K562 (cell line): ENCODE data around the gene FAM118B. TPM values are rescaled to one million over a fixed set of nuclear protein-coding genes. Genes with fewer than 3 reads are reported as not detected.

ENCODE experiments used
- ATAC-seq: fragments of 200-7000 bp; cut with Tn5 transposase; 3 replicates; pipeline ENCODE4 v1.9.1; 2020; ENCODE audit warnings: moderate library complexity
- BruUV-seq: library from RNA; stranded (reverse); fragments of 400-500 nt; replicated peaks from 2 replicates; lab custom pipeline; 2021; lab: Mats Ljungman, UMichigan
- CTCF ChIA-PET: fragments of 300-600 bp; formaldehyde crosslinking; extraction: SDS; loops from one replicate; lab custom pipeline; 2021; ENCODE audit warnings: low intra/inter-chr PET ratio; lab: Yijun Ruan, JAX
- POLR2A ChIA-PET: fragments of 300-600, 350-650 bp; sonication (Branson Sonifier 250); formaldehyde crosslinking; extraction: SDS; loops from one replicate; lab custom pipeline; 2021; ENCODE audit warnings: antibody characterized with exemption, inconsistent platforms; lab: Yijun Ruan, JAX
- DNase-seq, 4 experiments: peaks; one replicate each; pipeline versions ENCODE4 v3.0.0 to v3.0.0-alpha.2; 2011 to 2018; ENCODE audit warnings: low spot score in 3 of 4, mixed read lengths in 3 of 4; ENCODE audit errors: extremely low read depth in 1 of 4
- FAIRE-seq: peaks from 2 replicates; lab custom pipeline; 2011; peaks lifted over from hg19 to GRCh38; lab: Jason Lieb, UNC
- H2AFZ ChIP-seq: 2 replicates; pipeline ENCODE4 v1.6.0; 2011; ENCODE audit warnings: low read depth, low read length, control low read depth, inconsistent platforms
- H3K27ac ChIP-seq: fragments of 200-600 bp; 3 replicates; pipeline ENCODE4 v1.8.0; 2011; ENCODE audit warnings: low read depth, mild to moderate bottlenecking, control low read depth, inconsistent platforms, low read length, moderate library complexity, mixed read lengths; ENCODE audit errors: extremely low read depth
- H3K27me3 ChIP-seq, 2 experiments: fragments of 300-600 bp in 1 of 2; 2 replicates in 1 of 2; 3 replicates in 1 of 2; pipeline versions ENCODE4 v1.6.0 to v1.8.0; 2011; ENCODE audit warnings: inconsistent platforms in 2 of 2, low read length in 2 of 2, mild to moderate bottlenecking in 1 of 2, mixed read lengths in 1 of 2, moderate library complexity in 1 of 2; ENCODE audit not compliant: control insufficient read depth in 2 of 2, insufficient read depth in 2 of 2
- H3K36me3 ChIP-seq: fragments of 300-600 bp; 3 replicates; pipeline ENCODE4 v1.8.0; 2011; ENCODE audit warnings: mild to moderate bottlenecking, low read length, inconsistent platforms; ENCODE audit not compliant: control insufficient read depth, insufficient read depth
- H3K4me1 ChIP-seq, 2 experiments: fragments of 200-600 bp in 1 of 2; replicated peaks in 1 of 2; 2 replicates in 1 of 2; 3 replicates in 1 of 2; pipeline versions ENCODE4 v1.5.1 to v1.8.0; 2011; ENCODE audit warnings: inconsistent platforms in 2 of 2, low read length in 2 of 2, mild to moderate bottlenecking in 1 of 2, mixed read lengths in 1 of 2, moderate library complexity in 1 of 2; ENCODE audit not compliant: control insufficient read depth in 2 of 2, insufficient read depth in 2 of 2
- H3K4me2 ChIP-seq: 2 replicates; pipeline ENCODE4 v1.6.1; 2011; ENCODE audit warnings: low read length, control low read depth, inconsistent platforms, mixed read lengths; ENCODE audit not compliant: insufficient read depth
- H3K4me3 ChIP-seq: fragments of 200-600 bp; sonication (generic), shearing (Covaris generic); 2 replicates; pipeline ENCODE4 v1.5.1; 2016; ENCODE audit warnings: control low read depth, inconsistent platforms
- H3K79me2 ChIP-seq: fragments of 200-600 bp; 3 replicates; pipeline ENCODE4 v1.8.0; 2011; ENCODE audit warnings: low read length, inconsistent platforms; ENCODE audit not compliant: control insufficient read depth, insufficient read depth
- H3K9ac ChIP-seq, 2 experiments: 2 replicates each; pipeline versions ENCODE4 v1.6.0 to v1.6.1; 2011; ENCODE audit warnings: low read depth in 2 of 2, low read length in 2 of 2, control low read depth in 1 of 2, inconsistent platforms in 1 of 2, mild to moderate bottlenecking in 1 of 2, mixed read lengths in 1 of 2; ENCODE audit not compliant: insufficient read depth in 1 of 2
- H3K9me1 ChIP-seq: one replicate; pipeline ENCODE4 v1.6.0; 2011; ENCODE audit warnings: inconsistent platforms, mild to moderate bottlenecking, low read length, moderate library complexity; ENCODE audit not compliant: control insufficient read depth, insufficient read depth
- H3K9me3 ChIP-seq: replicated peaks from 2 replicates; pipeline ENCODE4 v1.5.1; 2011; ENCODE audit warnings: low read depth, low read length, inconsistent platforms; ENCODE audit not compliant: control insufficient read depth, insufficient read depth
- H4K20me1 ChIP-seq: replicated peaks from 2 replicates; pipeline ENCODE4 v1.6.1; 2011; ENCODE audit warnings: low read length, inconsistent platforms, mixed read lengths; ENCODE audit not compliant: control insufficient read depth, insufficient read depth
- ZNF184 ChIP-seq: sonication (generic); formaldehyde crosslinking; IDR thresholded peaks from 2 replicates; pipeline ENCODE4 v1.5.0; 2020; ENCODE audit warnings: missing genetic modification reagents
- ZNF655 ChIP-seq: fragments of 250-450 bp; sonication (Bioruptor Pico); IDR thresholded peaks from 2 replicates; pipeline ENCODE4 v1.5.0; 2021
- WGBS: fragments of 100-300 bp; shearing (Covaris generic); methylation state at CpG from one replicate; pipeline ENCODE4 v1.1.6; 2016; ENCODE audit warnings: low coverage, mixed read lengths; ENCODE audit not compliant: insufficient coverage; ENCODE audit errors: missing lambda C conversion rate; 5-methylcytosine and 5-hydroxymethylcytosine counted together
- in situ Hi-C: fragments of 300-500 bp; cut with MboI; formaldehyde crosslinking; loops from 4 replicates; pipeline ENCODE4 v1.15.0; 2018; ENCODE audit warnings: inconsistent platforms, mixed read lengths
- intact Hi-C: fragments of 100-400 bp; cut with micrococcal nuclease; formaldehyde crosslinking; loops from 2 replicates; pipeline ENCODE4 v1.14.2; 2022
- polyA plus RNA-seq, 8 experiments: library from polyadenylated mRNA; depleted of rRNA in 4 of 8; stranded (reverse) in 5 of 8; unstranded in 3 of 8; fragments of >200 nt; fragmentation: Nextera tagmentation in 2 of 8; fragmentation: Illumina TruSeq in 1 of 8; extraction: Ambion mirVana in 2 of 8; extraction: Trizol in 1 of 8; gene quantifications; 2 replicates each; pipeline versions ENCODE4 v1.2.1 to v1.2.3, GENCODE V29; 2011 to 2014; ENCODE audit warnings: inconsistent platforms in 1 of 8, missing spikeins in 1 of 8
- total RNA-seq, 7 experiments: library from RNA; depleted of rRNA in 6 of 7; stranded (reverse); fragments of >200 nt in 6 of 7; fragmentation: Illumina TruSeq in 2 of 7; extraction: Trizol in 2 of 7; gene quantifications; 2 replicates each; pipeline versions ENCODE4 v1.2.1 to v1.2.3, GENCODE V29; 2011 to 2021; ENCODE audit warnings: low replicate concordance in 1 of 7

Gene FAM118B
- total and polyA plus RNA-seq, 9 of the 15 experiments (the other 6 are each of a cell fraction or from before 2014, with no cell fraction given): 12.0 to 49.0 (median 22.1) TPM

- no peaks in the 10 kb centered on the region for H3K9me1 ChIP-seq
- H3K79me2 ChIP-seq: no peaks in the 10 kb centered on the region
- FAIRE-seq (no peak), DNase-seq (no peak)
- no peak for TF ChIP-seq ZNF655 (CRISPR knock-in tag)
- TF ChIP-seq ZNF184 (CRISPR knock-in tag): 0 out of 2 replicates have a peak, but pooled peaks have one; percentile 21
- TF ChIP-seq, all 486 proteins: peak for 1
- Histone ChIP-seq H3K9ac (no peak overlapping the region), H3K4me2 (no peak overlapping the region), H3K4me1 (no peaks in the 10 kb centered on the region), H3K9me3 (no peaks in the 10 kb centered on the region), H2AFZ (no peak overlapping the region), H3K4me3 (no peak overlapping the region), H3K27ac (no peak overlapping the region), H4K20me1 (peaks cover 5% of the 10 kb centered on the region; the same call in 1 of the 2 replicates), H3K27me3 (no peaks in the 10 kb centered on the region), H3K36me3 (peaks cover 87% of the 10 kb centered on the region)
- 76% methylated on average over 3 of the region's 3 CpGs for WGBS
- intact Hi-C loops (no loop called here), in situ Hi-C loops (loop anchor here (5.0 kb wide), 1 partner anchor 273 kb away; no protein-coding TSS in a partner anchor)
- no peak for ATAC-seq
- BruUV-seq: no TSS peak
- ChIA-PET CTCF (interaction anchor here (1.2 to 2.3 kb wide), 2 partner anchors 272 to 274 kb away, joined by 4 to 36 read pairs; no protein-coding TSS in a partner anchor), POLR2A (no interaction called here)
These were observed 16.5 kb upstream of the FAM118B start for GRCh38 chr11:126195119-126195518.
